A549 treated with dexamethasone at 1 μM for 4 hours (cell line): ENCODE measurements around the gene SLC22A2. TPM values are rescaled to one million over a fixed set of nuclear protein-coding genes. Genes with fewer than 3 reads are reported as not detected.

Experiments used
- total RNA-seq: library from RNA; stranded (reverse); fragments of 200-300 nt; extraction: Qiagen RNA extraction; gene quantifications from 5 replicates; pipeline ENCODE4 v1.2.3, GENCODE V29; 2022

Gene SLC22A2
- 0.04 to 0.15 TPM (median 0.06 TPM) in 3 of 5 replicates, not detected in the others for total RNA-seq

GRCh38 chr6:160258346-160259142 is at the start of gene SLC22A2:
Gene SLC22A2 (minus strand): TSS chr6:160258821. CDS start chr6:160258757, 64 bp downstream.

Other genes with a start within 250 kb of the SLC22A2 start
- gene SLC22A1, start 137.0 kb downstream of the SLC22A2 start, total RNA-seq = 2.1 to 2.6 TPM (median 2.4 TPM) in 5 replicates
- 49.8 to 63.4 TPM (median 59.2 TPM) in 5 replicates for gene SLC22A3, start 89.6 kb upstream of the SLC22A2 start, total RNA-seq